Activated gamma-delta T cell treated with anti-CD3 and anti-CD28 coated beads, Interleukin-2, amount 50 U/mL, for 16 hours (primary cell): Measurements from ENCODE around the gene ABCA13.
"Not testable (repeated sequence)": the region's sequence is repeated elsewhere in the genome, so short reads cannot be mapped to it uniquely, and the experiment has no call there.

ENCODE experiments used
- DNase-seq: peaks from one replicate; pipeline ENCODE4 v3.0.0-alpha.2; 2020; ENCODE audit warnings: low read depth

Gene ABCA13

GRCh38 chr7:48176356-48176893 is 5.2 kb downstream of the ABCA13 start:
- no peak for DNase-seq

DNA sequence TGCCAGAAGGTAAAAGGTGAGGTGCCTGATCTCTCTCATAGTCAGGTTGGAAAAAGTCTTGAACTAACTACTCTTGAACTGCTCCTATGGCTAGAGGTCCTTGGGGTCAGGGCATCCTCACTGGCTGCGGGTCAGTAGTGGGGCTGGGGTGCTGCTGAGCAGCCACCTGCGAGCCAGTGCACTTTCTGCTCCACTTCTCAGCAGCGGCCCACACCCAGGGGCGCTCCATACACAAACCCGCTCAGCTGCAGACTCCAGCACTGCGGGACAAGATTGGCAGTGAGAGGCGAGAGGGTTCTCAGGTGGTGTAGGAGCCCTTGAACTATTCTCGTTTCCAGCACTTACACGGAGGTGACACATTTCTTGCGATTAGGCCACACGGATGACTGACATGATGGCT is 6.0 kb downstream of the ABCA13 start:
- no peak for DNase-seq

- no peak for DNase-seq
These were observed 8.3 kb downstream of the ABCA13 start for GRCh38 chr7:48179496-48180030.

DNA sequence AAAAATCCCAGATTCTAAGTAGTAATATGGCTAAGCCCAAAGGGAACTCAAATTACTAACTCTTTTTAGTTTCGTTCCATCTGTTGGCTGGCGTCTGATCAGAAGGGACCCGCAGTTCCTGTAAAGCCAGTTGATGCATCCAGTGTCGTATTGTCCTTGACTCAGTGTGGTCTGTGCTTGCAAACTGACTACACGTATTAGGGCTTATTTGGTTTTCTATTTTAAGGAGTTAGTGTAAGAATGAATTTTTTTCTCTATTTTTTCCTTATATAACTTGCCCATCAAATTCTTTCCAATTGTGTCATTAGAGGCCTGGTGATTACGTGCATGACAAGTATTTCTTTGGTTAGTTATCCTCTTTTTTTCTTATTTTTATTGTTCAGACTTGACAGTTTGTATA is 9.7 kb downstream of the ABCA13 start:
- no peak for DNase-seq

- no peak for DNase-seq
These were observed 11.6 kb downstream of the ABCA13 start for GRCh38 chr7:48182718-48183369.

DNA sequence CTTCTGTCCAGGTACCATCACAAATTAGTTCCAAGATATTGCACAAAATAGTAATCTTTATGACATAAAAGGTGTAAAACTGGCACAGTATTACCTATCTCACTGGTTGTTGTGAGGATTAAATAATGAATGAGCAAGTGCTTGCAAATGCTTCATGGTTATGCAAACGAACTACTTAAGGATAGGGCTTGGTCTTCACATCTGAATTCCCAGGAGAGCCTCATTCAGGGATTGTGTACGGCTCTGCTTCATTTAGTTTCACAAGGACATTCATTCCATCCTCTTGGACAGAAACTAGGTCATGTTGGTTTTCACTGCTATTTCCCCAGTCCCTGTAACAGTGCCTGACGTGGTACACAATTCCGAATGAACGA is 12.1 kb downstream of the ABCA13 start:
- no peak for DNase-seq

- no peak for DNase-seq
These were observed 12.7 kb downstream of the ABCA13 start for GRCh38 chr7:48183965-48184364.

- DNase-seq, result no peak
These were observed 17.7 kb downstream of the ABCA13 start for GRCh38 chr7:48188776-48189520.

- DNase-seq, result no peak
These were observed 21.7 kb downstream of the ABCA13 start for GRCh38 chr7:48192996-48193395.

DNA sequence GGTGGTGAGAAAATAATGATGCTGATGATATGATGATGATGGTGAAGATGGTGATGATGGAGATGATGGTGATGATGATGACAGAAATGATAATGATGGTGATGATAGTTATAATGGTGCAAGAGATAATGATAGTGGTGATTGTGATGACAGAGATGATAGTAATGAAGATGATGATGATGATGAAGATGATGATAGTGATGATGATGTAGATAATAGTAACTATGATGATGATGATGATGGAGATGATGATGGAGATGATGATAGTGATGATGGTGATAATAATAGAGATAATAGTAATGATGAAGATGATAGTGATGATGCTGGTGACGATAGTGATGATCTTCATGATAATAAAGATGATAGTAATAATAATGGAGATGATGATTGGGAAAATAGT is 22.2 kb downstream of the ABCA13 start:
- DNase-seq, result no peak

DNA sequence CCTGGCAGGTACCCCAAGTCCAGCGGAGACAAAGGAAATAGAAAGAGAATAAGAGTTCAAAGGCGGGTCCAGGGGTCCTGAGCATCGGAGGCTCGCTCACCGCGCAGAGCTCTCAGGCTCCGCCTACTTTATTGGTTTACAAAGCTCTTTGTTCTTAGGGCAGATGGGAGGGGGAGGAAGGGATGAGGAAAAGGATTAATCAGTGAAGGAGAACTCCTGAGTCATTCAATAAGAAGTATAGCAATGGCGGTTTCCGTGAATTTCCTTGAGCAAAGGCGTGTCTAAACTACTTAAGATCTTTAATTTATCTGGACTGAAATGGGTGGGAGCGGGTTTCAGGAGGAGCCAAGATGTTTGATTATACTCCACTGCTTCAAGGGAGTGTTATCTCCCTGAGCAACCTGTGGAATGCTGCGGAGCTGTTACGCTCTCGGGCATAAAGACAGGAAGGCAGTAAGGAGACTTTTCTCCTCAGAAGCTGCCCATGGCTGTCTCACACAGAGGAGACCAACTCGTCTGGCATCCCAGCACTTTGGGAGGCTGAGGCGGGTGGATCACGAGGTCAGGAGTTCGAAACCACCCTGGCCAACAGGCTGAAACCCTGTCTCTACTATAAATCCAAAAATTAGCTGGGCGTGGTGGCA is 29.8 kb downstream of the ABCA13 start:
- not testable (repeated sequence) for DNase-seq

DNA sequence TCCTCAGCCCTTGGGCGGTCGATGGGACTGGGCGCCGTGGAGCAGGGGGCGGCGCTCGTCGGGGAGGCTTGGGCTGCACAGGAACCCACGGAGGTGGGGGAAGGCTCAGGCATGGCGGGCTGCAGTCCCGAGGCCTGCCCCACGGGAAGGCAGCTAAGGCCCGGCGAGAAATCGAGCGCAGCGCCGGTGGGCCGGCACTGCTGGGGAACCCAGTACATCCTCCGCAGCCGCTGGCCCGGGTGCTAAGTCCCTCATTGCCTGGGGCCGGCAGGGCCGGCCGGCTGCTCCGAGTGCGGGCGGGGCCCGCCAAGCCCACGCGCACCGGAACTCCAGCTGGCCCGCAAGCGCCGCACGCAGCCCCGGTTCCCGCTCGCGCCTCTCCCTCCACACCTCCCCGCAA is 31.7 kb downstream of the ABCA13 start:
- DNase-seq, result not testable (repeated sequence)

DNA sequence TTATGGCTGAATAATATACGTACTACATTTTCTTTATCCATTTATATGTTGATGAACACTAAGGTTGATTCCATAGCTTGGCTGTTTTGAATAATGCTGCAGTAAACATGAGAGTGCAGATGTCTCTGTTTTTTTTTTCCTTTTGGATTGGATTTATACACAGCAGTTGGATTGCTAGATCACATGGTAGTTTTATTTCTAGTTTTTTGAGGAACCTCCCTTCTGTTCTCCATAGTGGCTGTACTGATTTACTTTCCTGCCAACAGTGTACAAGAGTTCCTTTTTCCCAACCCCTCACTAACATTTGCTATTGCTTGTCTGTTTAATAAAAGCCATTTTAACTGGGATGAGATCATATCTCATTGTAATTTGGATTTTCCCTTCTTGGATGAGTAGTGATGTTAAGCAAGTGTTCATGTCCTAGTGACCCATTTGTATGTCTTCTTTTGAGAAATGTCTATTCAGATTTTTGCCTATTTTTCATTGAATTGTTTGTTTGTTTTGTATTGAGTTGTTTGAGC is 36.0 kb downstream of the ABCA13 start:
- no peak for DNase-seq

GRCh38 chr7:48209004-48209600 is 37.8 kb downstream of the ABCA13 start:
- DNase-seq, result no peak

DNA sequence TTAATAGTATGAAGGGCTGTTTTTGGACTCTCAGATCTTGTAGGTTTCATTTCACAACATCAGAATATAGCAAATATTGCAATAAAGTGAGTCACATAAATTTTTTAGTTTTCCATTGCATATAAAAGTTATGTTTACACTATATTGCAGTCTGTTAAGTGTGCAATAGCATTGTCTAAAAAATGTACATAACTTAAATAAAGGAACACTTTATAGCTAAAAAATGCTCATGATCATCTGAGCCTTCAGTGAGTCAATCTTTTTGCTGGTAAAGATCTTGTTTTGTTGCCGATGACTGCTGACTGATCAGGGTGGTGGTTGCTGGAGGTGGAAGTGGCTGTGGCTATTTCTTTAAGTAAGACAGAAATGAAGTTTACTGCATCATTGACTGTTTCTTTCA is 42.0 kb downstream of the ABCA13 start:
- DNase-seq, result no peak

GRCh38 chr7:48217266-48217665 is 46.0 kb downstream of the ABCA13 start:
- DNase-seq, result no peak

GRCh38 chr7:48217753-48218152 is 46.5 kb downstream of the ABCA13 start:
- no peak for DNase-seq

- DNase-seq, result no peak
These were observed 52.8 kb downstream of the ABCA13 start for GRCh38 chr7:48224042-48224441.

- DNase-seq, result no peak
These were observed 53.8 kb downstream of the ABCA13 start for GRCh38 chr7:48225101-48225500.

DNA sequence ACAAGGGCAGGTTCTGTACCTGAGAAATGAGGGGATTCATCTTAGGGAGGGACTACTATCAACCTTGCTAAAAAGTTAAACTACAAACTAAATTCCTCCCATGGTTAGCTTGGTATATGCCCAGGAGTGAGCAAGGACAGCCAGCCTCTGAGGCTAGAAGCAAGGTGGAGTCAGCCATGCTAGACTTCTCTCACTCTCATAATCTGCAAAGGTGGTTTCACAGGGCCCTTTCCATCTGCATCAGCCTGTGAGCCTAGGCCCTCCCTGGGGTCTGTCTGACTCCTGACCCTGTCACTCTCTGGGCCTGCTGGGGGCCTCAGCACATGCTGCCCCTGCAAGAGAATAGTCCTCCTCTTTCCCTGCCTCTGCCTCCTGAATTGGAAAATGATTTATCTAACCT is 66.1 kb downstream of the ABCA13 start:
- DNase-seq, result no peak

DNA sequence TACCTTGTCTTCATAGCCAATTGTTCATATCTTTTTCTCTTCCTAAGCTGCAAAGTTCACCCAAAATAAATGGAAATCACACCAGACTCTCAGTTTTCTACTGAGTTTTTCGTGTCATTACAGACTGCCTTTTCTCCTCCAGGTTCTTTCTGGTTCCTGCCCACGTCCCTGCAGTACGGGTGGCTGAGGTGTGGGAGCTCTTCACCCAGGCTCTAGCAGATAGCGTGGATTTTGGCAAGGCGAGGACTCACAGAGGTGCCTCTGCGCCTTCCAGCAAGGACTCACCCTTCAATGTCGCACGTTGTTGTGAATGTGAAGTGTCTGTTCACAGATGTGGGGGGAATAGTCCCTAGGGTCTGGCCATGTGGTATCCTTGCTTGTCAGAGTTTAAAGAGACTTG is 71.6 kb downstream of the ABCA13 start:
- DNase-seq, result no peak

- no peak for DNase-seq
These were observed 73.6 kb downstream of the ABCA13 start for GRCh38 chr7:48244864-48245271.
